Stomach (tissue), 9 donors: ENCODE data around the gene IRF1. TPM values are rescaled to one million over a fixed set of nuclear protein-coding genes. Genes with fewer than 3 reads are reported as not detected.

Experiments used
- DNase-seq, 2 donors: peaks; one replicate each; pipeline versions ENCODE4 v3.0.0 to v3.0.0-alpha.2; 2013 to 2019
- H3K27ac ChIP-seq, 5 donors: fragments of 200-600 bp in 4 of 5; sonication (generic) in 4 of 5; one replicate each; pipeline ENCODE4 v1.5.1; 2013 to 2019; ENCODE audit warnings: mild to moderate bottlenecking in 1 of 5, moderate library complexity in 1 of 5
- H3K27me3 ChIP-seq, 3 donors: fragments of 200-600 bp; sonication (generic); one replicate each; pipeline ENCODE4 v1.5.1; 2017 to 2019; ENCODE audit warnings: mixed run types in 1 of 3
- H3K36me3 ChIP-seq, 4 donors: fragments of 200-600 bp; sonication (generic); 1 replicate in 3 of 4; 2 replicates in 1 of 4; pipeline ENCODE4 v1.5.1; 2016 to 2019
- H3K4me1 ChIP-seq, 4 donors: fragments of 200-600 bp; sonication (generic); one replicate each; pipeline ENCODE4 v1.5.1; 2016 to 2019
- H3K4me3 ChIP-seq, 4 donors: fragments of 200-600 bp; sonication (generic) in 3 of 4; one replicate each; pipeline ENCODE4 v1.5.1; 2016 to 2019; ENCODE audit warnings: mild to moderate bottlenecking in 1 of 4
- H3K9me3 ChIP-seq, 4 donors: fragments of 200-600 bp; sonication (generic); one replicate each; pipeline ENCODE4 v1.5.1; 2016 to 2019
- EP300 ChIP-seq: sonication (generic); formaldehyde crosslinking; IDR thresholded peaks from one replicate; pipeline ENCODE4 v1.6.1; 2017; ENCODE audit warnings: antibody characterized with exemption
- POLR2A ChIP-seq, 4 donors: fragments of 450-650 bp; IDR thresholded peaks; one replicate each; pipeline ENCODE4 v1.6.1; 2016; ENCODE audit warnings: antibody characterized with exemption in 4 of 4, control low read depth in 2 of 4, mild to moderate bottlenecking in 1 of 4, moderate library complexity in 1 of 4
- POLR2AphosphoS5 ChIP-seq, 3 donors: sonication (generic); formaldehyde crosslinking; IDR thresholded peaks; one replicate each; pipeline ENCODE4 v1.6.1; 2016; ENCODE audit warnings: antibody characterized with exemption in 3 of 3
- WGBS, 5 donors: extraction: QIAGEN DNeasy Blood & Tissue Kit in 3 of 5; methylation state at CpG; one replicate each; pipeline versions ENCODE4 v1.1.5 to v1.1.7; 2013 to 2018; 5-methylcytosine and 5-hydroxymethylcytosine counted together
- intact Hi-C: fragments of 100-400 bp; cut with DNase I; formaldehyde crosslinking; loops from one replicate; pipeline ENCODE4 v1.15.1; 2023; ENCODE audit warnings: low total_unique reads
- polyA plus RNA-seq, 3 donors: library from polyadenylated mRNA; stranded (reverse); fragments of 200-250 nt; gene quantifications; one replicate each; pipeline ENCODE4 v1.2.3, GENCODE V29; 2013
- total RNA-seq, 5 donors: library from RNA; depleted of rRNA; stranded (reverse); fragments of >200 nt; gene quantifications; one replicate each; pipeline versions ENCODE4 v1.1.0 to v1.2.3, GENCODE V29; 2014 to 2016
- TF ChIP-seq, protein P1 (sequence below), 7 experiments: fragments of 450-650 bp in 4 of 7; fragments of 200-600 bp in 3 of 7; sonication (generic) in 3 of 7; IDR thresholded peaks; one replicate each; pipeline ENCODE4 v1.5.1; 2016 to 2019; ENCODE audit warnings: antibody characterized with exemption in 7 of 7, control low read depth in 2 of 7, mild to moderate bottlenecking in 1 of 7
- donor health status: healthy with polysubstance abuse.
- donor health status: Bipolar disorder and iron deficiency.
- donor health status: healthy.

The IRF1 gene
- total and polyA plus RNA-seq, 8 donors: 17.1 to 256 (median 64.7) TPM

GRCh38 chr5:132475497-132475882 lies 15.1 kb downstream of the IRF1 start:
- H3K4me3 ChIP-seq: no peak overlapping the region
- peaks cover 37 to 85% (median 54%) of the 10 kb centered on the region in 4 donors for H3K4me1 ChIP-seq
- peak overlapping the region; percentile 46 to 73 (median 57) for H3K27ac ChIP-seq
- no peaks in the 10 kb centered on the region for H3K27me3 ChIP-seq
- TF ChIP-seq EP300 (no peak), POLR2AphosphoS5 (IDR thresholded peaks at IDR 0.05) (no peak), POLR2A (IDR thresholded peaks at IDR 0.05) (no peak)
- TF ChIP-seq, protein P1, sequence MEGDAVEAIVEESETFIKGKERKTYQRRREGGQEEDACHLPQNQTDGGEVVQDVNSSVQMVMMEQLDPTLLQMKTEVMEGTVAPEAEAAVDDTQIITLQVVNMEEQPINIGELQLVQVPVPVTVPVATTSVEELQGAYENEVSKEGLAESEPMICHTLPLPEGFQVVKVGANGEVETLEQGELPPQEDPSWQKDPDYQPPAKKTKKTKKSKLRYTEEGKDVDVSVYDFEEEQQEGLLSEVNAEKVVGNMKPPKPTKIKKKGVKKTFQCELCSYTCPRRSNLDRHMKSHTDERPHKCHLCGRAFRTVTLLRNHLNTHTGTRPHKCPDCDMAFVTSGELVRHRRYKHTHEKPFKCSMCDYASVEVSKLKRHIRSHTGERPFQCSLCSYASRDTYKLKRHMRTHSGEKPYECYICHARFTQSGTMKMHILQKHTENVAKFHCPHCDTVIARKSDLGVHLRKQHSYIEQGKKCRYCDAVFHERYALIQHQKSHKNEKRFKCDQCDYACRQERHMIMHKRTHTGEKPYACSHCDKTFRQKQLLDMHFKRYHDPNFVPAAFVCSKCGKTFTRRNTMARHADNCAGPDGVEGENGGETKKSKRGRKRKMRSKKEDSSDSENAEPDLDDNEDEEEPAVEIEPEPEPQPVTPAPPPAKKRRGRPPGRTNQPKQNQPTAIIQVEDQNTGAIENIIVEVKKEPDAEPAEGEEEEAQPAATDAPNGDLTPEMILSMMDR (IDR thresholded peaks at IDR 0.05): no peak
- intact Hi-C loops: no loop called here
- H3K9me3 ChIP-seq: no peaks in the 10 kb centered on the region
- WGBS, 5 donors: 37 to 48% (median 41%) methylated on average over 4 to 6 of the region's 6 CpGs
- DNase-seq: peak in 1 of 2 donors; percentile 25
- peaks cover 0 to 7% (median under 1%) of the 10 kb centered on the region in 4 donors for H3K36me3 ChIP-seq

DNA sequence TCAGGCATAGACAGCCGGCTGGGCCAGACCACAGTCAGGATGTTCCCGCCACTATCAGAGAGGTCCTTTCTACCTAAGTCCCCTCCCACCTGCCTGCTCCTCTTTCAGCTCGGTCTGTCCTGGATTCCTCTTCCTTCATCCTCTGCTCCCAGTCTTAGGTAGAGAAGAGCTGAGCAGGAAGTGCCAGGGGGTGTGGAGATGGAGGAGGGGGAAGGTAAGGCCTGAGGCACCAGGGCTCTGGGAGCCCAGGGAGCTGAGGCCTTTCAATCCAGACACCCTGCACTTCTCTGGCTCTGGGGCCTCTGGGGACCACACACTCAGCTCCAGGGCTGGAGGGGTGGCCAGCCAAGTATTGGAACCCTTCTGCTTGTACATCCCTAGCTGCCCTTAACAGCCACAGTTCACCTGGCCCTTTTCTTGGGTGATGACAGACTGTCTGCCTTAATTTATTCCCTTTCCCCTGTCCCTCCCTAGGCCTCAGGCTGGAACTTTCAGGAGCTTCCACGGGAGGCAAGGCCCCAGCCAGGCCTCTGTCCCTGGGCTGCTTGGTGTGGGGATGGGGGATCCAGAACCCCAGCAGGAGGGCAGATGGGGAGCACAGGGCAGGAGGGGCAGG lies 15.6 kb downstream of the IRF1 start:
- no peaks in the 10 kb centered on the region for H3K27me3 ChIP-seq
- H3K27ac ChIP-seq: peak overlapping the region; percentile 46 to 73 (median 57)
- H3K4me1 ChIP-seq: peaks cover 42 to 87% (median 57%) of the 10 kb centered on the region in 4 donors
- peaks cover 0 to 11% (median 6%) of the 10 kb centered on the region in 4 donors for H3K36me3 ChIP-seq
- WGBS, 5 donors: 42 to 72% (median 69%) methylated on average over 4 of the region's 4 CpGs
- no peak overlapping the region for H3K4me3 ChIP-seq
- no peaks in the 10 kb centered on the region for H3K9me3 ChIP-seq
- intact Hi-C loops: no loop called here
- DNase-seq: peak in 1 of 2 donors; percentile 24
- TF ChIP-seq EP300: no peak

DNA sequence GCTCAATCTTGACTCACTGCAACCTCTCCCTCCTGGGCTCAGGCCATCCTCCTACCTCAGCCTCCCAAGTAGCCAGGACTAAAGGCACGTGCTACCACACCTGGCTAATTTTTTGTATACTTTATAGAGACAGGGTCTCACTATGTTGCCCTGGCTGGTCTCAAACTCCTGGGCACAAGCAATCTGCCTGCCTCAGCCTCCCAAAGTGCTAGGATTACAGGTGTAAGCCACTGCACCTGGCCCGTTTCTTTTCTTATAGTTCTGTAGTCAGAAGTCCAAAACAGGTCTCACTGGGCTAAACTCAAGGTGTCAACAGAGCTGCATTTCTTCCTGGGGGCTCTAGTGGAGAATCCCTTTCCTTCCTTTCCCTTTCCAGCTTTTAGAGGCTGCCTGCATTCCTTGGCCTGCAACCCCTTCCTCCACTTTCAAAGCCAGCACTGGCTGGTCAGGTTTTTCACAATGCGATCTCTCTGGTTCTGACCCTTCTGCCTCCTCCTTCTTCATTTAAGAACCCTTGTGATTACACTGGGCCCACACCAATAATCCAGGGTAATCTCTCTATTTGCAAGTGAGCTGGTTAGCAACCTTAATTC lies 16.3 kb downstream of the IRF1 start:
- peak in 1 of 2 donors; percentile 18 for DNase-seq
- no peaks in the 10 kb centered on the region for H3K9me3 ChIP-seq
- H3K27me3 ChIP-seq: no peaks in the 10 kb centered on the region
- TF ChIP-seq POLR2AphosphoS5 (IDR thresholded peaks at IDR 0.05) (no peak), EP300 (no peak), POLR2A (IDR thresholded peaks at IDR 0.05) (no peak)
- TF ChIP-seq, protein P1 (IDR thresholded peaks at IDR 0.05): no peak
- intact Hi-C loops: no loop called here
- H3K4me3 ChIP-seq: no peak overlapping the region
- 91 to 96% (median 93%) methylated on average over 3 of the region's 3 CpGs for WGBS, 5 donors
- H3K4me1 ChIP-seq: peaks cover 48 to 87% (median 63%) of the 10 kb centered on the region in 4 donors
- H3K36me3 ChIP-seq: peaks cover 0 to 11% (median 7%) of the 10 kb centered on the region in 4 donors
- H3K27ac ChIP-seq: peak overlapping the region in 4 of 5 donors; percentile 46 to 73 (median 60)

- H3K9me3 ChIP-seq: no peaks in the 10 kb centered on the region
- no peak for TF ChIP-seq EP300
- H3K27me3 ChIP-seq: no peaks in the 10 kb centered on the region
- H3K27ac ChIP-seq: peak overlapping the region in 4 of 5 donors; percentile 34 to 73 (median 54)
- peaks cover 47 to 87% (median 61%) of the 10 kb centered on the region in 4 donors for H3K4me1 ChIP-seq
- intact Hi-C loops: no loop called here
- DNase-seq: peak in 1 of 2 donors; percentile 10
- H3K4me3 ChIP-seq: no peak overlapping the region
- 78 to 100% (median 92%) methylated on average over 1 of the region's 1 CpG for WGBS, 5 donors
- peaks cover 0 to 11% (median 7%) of the 10 kb centered on the region in 4 donors for H3K36me3 ChIP-seq
These were observed 16.9 kb downstream of the IRF1 start for GRCh38 chr5:132473668-132474067.

GRCh38 chr5:132473019-132473531 lies 17.5 kb downstream of the IRF1 start:
- Histone ChIP-seq H3K4me1 (peaks cover 41 to 86% (median 57%) of the 10 kb centered on the region in 4 donors), H3K27me3 (no peaks in the 10 kb centered on the region), H3K27ac (peak overlapping the region in 4 of 5 donors; percentile 34 to 73 (median 54)), H3K36me3 (peaks cover 0 to 11% (median 7%) of the 10 kb centered on the region in 4 donors), H3K4me3 (no peak overlapping the region), H3K9me3 (no peaks in the 10 kb centered on the region)
- WGBS, 5 donors: 59 to 84% (median 81%) methylated on average over 8 of the region's 8 CpGs
- intact Hi-C loops: no loop called here
- TF ChIP-seq POLR2A (IDR thresholded peaks at IDR 0.05): no peak
- no peak for TF ChIP-seq EP300
- TF ChIP-seq POLR2AphosphoS5 (IDR thresholded peaks at IDR 0.05): peak in 1 of 3 donors; percentile 10
- DNase-seq: peak; percentile 51 to 77
